WI38 (cell line): Measurements from ENCODE around the gene MTUS2.

Experiments
- H3K4me3 ChIP-seq: 2 replicates; pipeline ENCODE4 v1.5.1; 2011; ENCODE audit warnings: low read depth, mild to moderate bottlenecking, control low read depth, low read length
- CTCF ChIP-seq: IDR thresholded peaks from 2 replicates; pipeline ENCODE4 v1.5.1; 2012; ENCODE audit warnings: low read depth, mild to moderate bottlenecking, control low read depth, low read length

MTUS2 gene

GRCh38 chr13:28819046-28819730 lies 951 bp upstream of the MTUS2 start:
- no peak for TF ChIP-seq CTCF
- H3K4me3 ChIP-seq = peak overlapping the region; percentile 36

- peak overlapping the region; percentile 36 for H3K4me3 ChIP-seq
- TF ChIP-seq CTCF = no peak
These were observed 422 bp upstream of the MTUS2 start for GRCh38 chr13:28819735-28820098.

GRCh38 chr13:28822151-28822550 lies 2.0 kb downstream of the MTUS2 start:
- H3K4me3 ChIP-seq = no peak overlapping the region
- no peak for TF ChIP-seq CTCF

GRCh38 chr13:28822801-28823200 lies 2.7 kb downstream of the MTUS2 start:
- H3K4me3 ChIP-seq = no peak overlapping the region
- TF ChIP-seq CTCF = no peak

- no peak for TF ChIP-seq CTCF
- no peak overlapping the region for H3K4me3 ChIP-seq
These were observed 5.2 kb downstream of the MTUS2 start for GRCh38 chr13:28825379-28825778.

GRCh38 chr13:28826368-28826767 lies 6.2 kb downstream of the MTUS2 start:
- no peak for TF ChIP-seq CTCF
- H3K4me3 ChIP-seq = no peak overlapping the region

GRCh38 chr13:28830580-28830979 lies 10.4 kb downstream of the MTUS2 start:
- TF ChIP-seq CTCF = no peak
- H3K4me3 ChIP-seq = no peak overlapping the region
